Renal cortical epithelial cell (primary cell): Measurements from ENCODE around the gene VCAN. TPM values are rescaled to one million over a fixed set of nuclear protein-coding genes. Genes with fewer than 3 reads are reported as not detected.

Experiments
- DNase-seq: peaks from one replicate; pipeline ENCODE4 v3.0.0-alpha.2; 2011; ENCODE audit warnings: low read depth
- total RNA-seq: library from RNA; depleted of rRNA; stranded (reverse); fragments of >200 nt; gene quantifications from 2 replicates; pipeline ENCODE4 v1.2.3, GENCODE V29; 2014

Gene VCAN
- total RNA-seq, 1 donor from 2014 or later = 2,590 TPM

GRCh38 chr5:83467371-83468035 is 4.0 kb upstream of the VCAN start:
- DNase-seq = no peak

- DNase-seq = no peak
Observed at GRCh38 chr5:83469075-83469474, 2.5 kb upstream of the VCAN start.

- DNase-seq = peak; percentile 19
Observed at GRCh38 chr5:83470526-83471404, 779 bp upstream of the VCAN start.

- no peak for DNase-seq
Observed at GRCh38 chr5:83472213-83472507, 616 bp downstream of the VCAN start.

GRCh38 chr5:83472508-83473345 is 1.2 kb downstream of the VCAN start:
- DNase-seq = no peak

- peak; percentile 96 for DNase-seq
Observed at GRCh38 chr5:83473346-83474160, 2.0 kb downstream of the VCAN start.

- DNase-seq = peak; percentile 81
Observed at GRCh38 chr5:83474161-83474796, 2.7 kb downstream of the VCAN start.

- DNase-seq = no peak
Observed at GRCh38 chr5:83474991-83475390, 3.4 kb downstream of the VCAN start.

- DNase-seq = peak; percentile 97
Observed at GRCh38 chr5:83475391-83475863, 3.9 kb downstream of the VCAN start.

- DNase-seq = peak; percentile 94
Observed at GRCh38 chr5:83475935-83476814, 4.6 kb downstream of the VCAN start.

GRCh38 chr5:83482961-83483360 is 11.4 kb downstream of the VCAN start:
- DNase-seq = peak; percentile 26

- DNase-seq = no peak
Observed at GRCh38 chr5:83484294-83484693, 12.8 kb downstream of the VCAN start.

GRCh38 chr5:83485842-83486241 is 14.3 kb downstream of the VCAN start:
- DNase-seq = no peak

GRCh38 chr5:83487155-83487554 is 15.6 kb downstream of the VCAN start:
- DNase-seq = peak; percentile 45

GRCh38 chr5:83488271-83488670 is 16.7 kb downstream of the VCAN start:
- DNase-seq = no peak

GRCh38 chr5:83488821-83489220 is 17.3 kb downstream of the VCAN start:
- no peak for DNase-seq

- no peak for DNase-seq
Observed at GRCh38 chr5:83490203-83490602, 18.7 kb downstream of the VCAN start.

GRCh38 chr5:83492331-83492730 is 20.8 kb downstream of the VCAN start:
- no peak for DNase-seq

- no peak for DNase-seq
Observed at GRCh38 chr5:83493644-83494043, 22.1 kb downstream of the VCAN start.

GRCh38 chr5:83494087-83494620 is 22.6 kb downstream of the VCAN start:
- DNase-seq = no peak
